ENCODE measurements around the gene CUBN.

Gene CUBN

DNA sequence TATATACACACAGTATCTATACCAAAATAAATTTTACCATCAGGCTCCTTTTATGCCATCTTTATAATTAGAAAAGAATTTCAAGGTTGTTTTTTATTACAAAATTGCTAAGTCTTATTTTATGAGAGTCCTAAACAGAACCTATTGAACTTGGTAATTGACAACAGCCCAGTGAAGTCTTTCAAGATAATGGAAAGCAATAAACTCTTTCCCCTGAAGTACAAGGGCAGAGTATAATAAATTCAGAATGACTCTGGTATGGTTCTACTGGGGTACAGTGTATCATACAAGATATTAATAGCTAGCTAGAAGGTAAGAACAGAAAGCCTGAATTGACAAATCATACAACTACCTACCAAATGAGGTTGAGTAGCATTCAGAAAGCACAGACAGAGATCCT is 26.2 kb upstream of the CUBN start:
- ChIA-PET POLR2A (no interaction called here), CTCF (interaction anchor here (0.6 to 0.7 kb wide), 2 partner anchors 100 to 226 kb away, joined by 3 read pairs; no protein-coding TSS in a partner anchor)
- 0 out of 2 replicates have a peak, but pooled peaks have one; percentile 34 for TF ChIP-seq PRDM6 (tag by site-specific recombination; IDR thresholded peaks at IDR 0.05)
- TF ChIP-seq, protein P1, sequence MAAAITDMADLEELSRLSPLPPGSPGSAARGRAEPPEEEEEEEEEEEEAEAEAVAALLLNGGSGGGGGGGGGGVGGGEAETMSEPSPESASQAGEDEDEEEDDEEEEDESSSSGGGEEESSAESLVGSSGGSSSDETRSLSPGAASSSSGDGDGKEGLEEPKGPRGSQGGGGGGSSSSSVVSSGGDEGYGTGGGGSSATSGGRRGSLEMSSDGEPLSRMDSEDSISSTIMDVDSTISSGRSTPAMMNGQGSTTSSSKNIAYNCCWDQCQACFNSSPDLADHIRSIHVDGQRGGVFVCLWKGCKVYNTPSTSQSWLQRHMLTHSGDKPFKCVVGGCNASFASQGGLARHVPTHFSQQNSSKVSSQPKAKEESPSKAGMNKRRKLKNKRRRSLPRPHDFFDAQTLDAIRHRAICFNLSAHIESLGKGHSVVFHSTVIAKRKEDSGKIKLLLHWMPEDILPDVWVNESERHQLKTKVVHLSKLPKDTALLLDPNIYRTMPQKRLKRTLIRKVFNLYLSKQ (tag by site-specific recombination; IDR thresholded peaks at IDR 0.05; ENCODE audit: borderline replicate concordance), result no peak
- Histone ChIP-seq H3K36me3 (ENCODE audit: control insufficient read depth in 2 of 2, insufficient read depth in 1 of 2, low read length in 2 of 2) (no peaks in the 10 kb centered on the region), H3K4me1 (ENCODE audit: control insufficient read depth, insufficient read depth, low read length) (peaks cover 4% of the 10 kb centered on the region; the same call in 1 of the 2 replicates), H3K4me3 (ENCODE audit: low read depth, low read length) (no peak overlapping the region), H3K9me3 (ENCODE audit: control insufficient read depth, insufficient read depth, low read depth, low read length) (no peaks in the 10 kb centered on the region), H3K27ac (ENCODE audit: extremely low read depth, low read depth, low read length) (no peak overlapping the region)

DNA sequence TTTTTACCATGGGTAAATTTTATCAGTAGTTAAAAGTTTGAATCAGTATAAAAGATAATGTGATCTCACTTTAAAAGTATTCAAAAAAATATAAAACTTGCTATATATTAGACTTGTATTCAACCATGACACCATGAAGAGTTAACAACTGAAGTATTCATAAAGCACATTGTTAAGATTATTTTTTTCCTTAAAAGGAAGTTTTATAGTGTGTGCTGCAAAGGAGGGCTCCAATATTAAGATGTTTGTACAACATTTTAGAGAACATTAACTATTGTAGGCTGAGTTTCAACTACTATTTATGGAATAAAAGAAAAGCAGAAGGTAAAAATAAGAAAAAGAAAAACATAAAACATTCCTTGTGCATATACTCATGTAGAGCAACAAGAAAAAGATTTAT is 24.5 kb upstream of the CUBN start:
- CTCF ChIA-PET, result interaction anchor here (0.7 kb wide), 2 partner anchors 307 to 888 kb away, joined by 3 read pairs; no protein-coding TSS in a partner anchor

GRCh38 chr10:17153321-17153720 is 23.7 kb upstream of the CUBN start:
- CTCF ChIA-PET, result interaction anchor here (0.7 to 0.8 kb wide), 2 partner anchors 31 to 306 kb away, joined by 3 read pairs; no protein-coding TSS in a partner anchor
- POLR2A ChIA-PET, result no interaction called here
- no peaks in the 10 kb centered on the region for H3K9me3 ChIP-seq (ENCODE audit: control insufficient read depth, insufficient read depth, low read depth, low read length)
- no peaks in the 10 kb centered on the region for H3K36me3 ChIP-seq (ENCODE audit: control insufficient read depth in 2 of 2, insufficient read depth in 1 of 2, low read length in 2 of 2)
- H3K4me1 ChIP-seq (ENCODE audit: control insufficient read depth, insufficient read depth, low read length), result peaks cover 4% of the 10 kb centered on the region; the same call in 1 of the 2 replicates
- H3K4me3 ChIP-seq (ENCODE audit: low read depth, low read length), result no peak overlapping the region
- TF ChIP-seq PRDM6 (tag by site-specific recombination; IDR thresholded peaks at IDR 0.05) (peak; percentile 14; the same call in 1 of the 2 replicates), ZNF24 (tag by site-specific recombination; IDR thresholded peaks at IDR 0.05) (no peak)
- no peak overlapping the region for H3K27ac ChIP-seq (ENCODE audit: extremely low read depth, low read depth, low read length)

More for the DNA sequence above, 24.5 kb upstream of the CUBN start:
- POLR2A ChIA-PET, result no interaction called here
- no peak for TF ChIP-seq IKZF3 (tag by site-specific recombination; IDR thresholded peaks at IDR 0.05)
- peak; percentile 48 for TF ChIP-seq PRDM6 (tag by site-specific recombination; IDR thresholded peaks at IDR 0.05)
- TF ChIP-seq, protein P2, sequence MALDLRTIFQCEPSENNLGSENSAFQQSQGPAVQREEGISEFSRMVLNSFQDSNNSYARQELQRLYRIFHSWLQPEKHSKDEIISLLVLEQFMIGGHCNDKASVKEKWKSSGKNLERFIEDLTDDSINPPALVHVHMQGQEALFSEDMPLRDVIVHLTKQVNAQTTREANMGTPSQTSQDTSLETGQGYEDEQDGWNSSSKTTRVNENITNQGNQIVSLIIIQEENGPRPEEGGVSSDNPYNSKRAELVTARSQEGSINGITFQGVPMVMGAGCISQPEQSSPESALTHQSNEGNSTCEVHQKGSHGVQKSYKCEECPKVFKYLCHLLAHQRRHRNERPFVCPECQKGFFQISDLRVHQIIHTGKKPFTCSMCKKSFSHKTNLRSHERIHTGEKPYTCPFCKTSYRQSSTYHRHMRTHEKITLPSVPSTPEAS (tag by site-specific recombination; IDR thresholded peaks at IDR 0.05), result no peak
- no peak for TF ChIP-seq ZBTB1 (tag by site-specific recombination; IDR thresholded peaks at IDR 0.05)
- H3K4me1 ChIP-seq (ENCODE audit: control insufficient read depth, insufficient read depth, low read length), result peaks cover 4% of the 10 kb centered on the region; the same call in 1 of the 2 replicates
- no peak overlapping the region for H3K4me3 ChIP-seq (ENCODE audit: low read depth, low read length)
- no peaks in the 10 kb centered on the region for H3K9me3 ChIP-seq (ENCODE audit: control insufficient read depth, insufficient read depth, low read depth, low read length)
- no peak overlapping the region for H3K27ac ChIP-seq (ENCODE audit: extremely low read depth, low read depth, low read length)
- no peaks in the 10 kb centered on the region for H3K36me3 ChIP-seq (ENCODE audit: control insufficient read depth in 2 of 2, insufficient read depth in 1 of 2, low read length in 2 of 2)

DNA sequence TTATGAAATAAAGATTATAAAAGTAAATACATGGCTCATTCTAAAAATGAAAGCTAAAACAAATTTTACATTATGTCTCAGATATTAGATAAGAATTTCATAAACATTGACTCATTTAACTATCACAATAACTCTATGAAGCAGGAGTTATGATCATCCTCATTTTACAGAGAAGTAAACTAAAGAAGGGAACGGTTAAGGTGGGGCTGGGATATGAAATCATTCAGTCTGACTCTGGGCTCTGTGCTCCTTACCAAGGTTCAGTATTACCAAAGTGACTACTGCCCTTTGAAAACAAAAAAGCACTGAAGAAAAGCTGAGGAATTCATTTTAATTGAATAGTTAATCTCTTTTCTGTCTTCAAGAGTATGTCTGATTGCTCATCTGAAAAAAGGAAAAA is 22.1 kb upstream of the CUBN start:
- POLR2A ChIA-PET, result no interaction called here
- no peak overlapping the region for H3K27ac ChIP-seq (ENCODE audit: extremely low read depth, low read depth, low read length)
- CTCF ChIA-PET, result interaction anchor here (0.8 to 1.0 kb wide), 2 partner anchors 9 to 93 kb away, joined by 3 to 4 read pairs; no protein-coding TSS in a partner anchor
- TF ChIP-seq REPIN1 (tag by site-specific recombination; IDR thresholded peaks at IDR 0.05; ENCODE audit: low read depth), result no peak
- TF ChIP-seq ZSCAN16 (tag by site-specific recombination; IDR thresholded peaks at IDR 0.05), result no peak
- no peak for TF ChIP-seq ZNF677 (tag by site-specific recombination; IDR thresholded peaks at IDR 0.05)
- no peak for TF ChIP-seq ZBTB17 (tag by site-specific recombination; IDR thresholded peaks at IDR 0.05)
- no peak for TF ChIP-seq ZBTB48 (tag by site-specific recombination; IDR thresholded peaks at IDR 0.05)
- no peak for TF ChIP-seq ZNF114 (tag by site-specific recombination; IDR thresholded peaks at IDR 0.05)
- TF ChIP-seq RBAK (tag by site-specific recombination; IDR thresholded peaks at IDR 0.05), result no peak
- no peak for TF ChIP-seq GLI2 (tag by site-specific recombination; IDR thresholded peaks at IDR 0.05; ENCODE audit: borderline replicate concordance, low read depth)
- TF ChIP-seq ZNF112 (tag by site-specific recombination; IDR thresholded peaks at IDR 0.05), result no peak
- TF ChIP-seq ZFHX2 (tag by site-specific recombination; conservative IDR thresholded peaks at IDR 0.05), result no peak

More for the DNA sequence above, 22.1 kb upstream of the CUBN start:
- Histone ChIP-seq H3K9me3 (ENCODE audit: control insufficient read depth, insufficient read depth, low read depth, low read length) (no peaks in the 10 kb centered on the region), H3K4me3 (ENCODE audit: low read depth, low read length) (no peak overlapping the region), H3K36me3 (ENCODE audit: control insufficient read depth in 2 of 2, insufficient read depth in 1 of 2, low read length in 2 of 2) (no peaks in the 10 kb centered on the region), H3K4me1 (ENCODE audit: control insufficient read depth, insufficient read depth, low read length) (peaks cover 4% of the 10 kb centered on the region; the same call in 1 of the 2 replicates)
